Measurements from ENCODE around the gene ARHGAP18.

DNA sequence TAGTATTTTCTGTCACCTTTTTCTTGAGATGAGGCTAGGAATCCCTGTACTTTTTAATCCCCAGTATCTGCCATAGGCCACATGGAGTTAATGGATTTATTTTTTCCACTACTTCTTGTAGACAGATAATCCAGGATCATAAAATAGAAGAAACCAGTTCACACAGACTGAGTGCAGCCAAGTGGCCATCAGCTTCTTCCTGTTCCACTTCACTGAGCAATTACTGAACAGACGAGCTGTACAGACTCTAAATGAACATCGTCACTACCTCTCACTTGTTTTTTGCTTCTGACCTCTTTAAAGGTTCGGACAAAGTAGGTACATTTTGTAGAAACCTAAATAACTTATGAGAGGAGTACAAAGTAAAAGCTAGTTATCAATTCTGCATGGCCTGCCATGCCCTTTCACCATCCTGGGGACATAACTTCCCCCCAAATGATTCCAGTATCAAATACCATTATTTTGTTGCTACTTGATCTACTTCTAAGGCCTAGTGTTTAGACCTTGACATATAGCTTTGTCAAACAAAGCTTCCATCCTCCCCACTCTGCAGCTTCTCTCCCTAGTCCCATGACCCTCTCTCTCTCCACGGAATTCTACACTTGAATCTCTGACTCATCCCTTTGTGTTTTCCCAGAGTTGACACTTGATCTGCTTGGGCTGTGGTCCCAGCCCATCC is 34.4 kb upstream of the ARHGAP18 start:
- TF ChIP-seq POLR2A (IDR thresholded peaks at IDR 0.05; ENCODE audit: low read length): no peak
- no peak for TF ChIP-seq GATA1 (IDR thresholded peaks at IDR 0.05; ENCODE audit: low read depth, low read length)
